CD14-positive monocyte (primary cell): ENCODE results near the gene TMEM174. TPM values are rescaled to one million over a fixed set of nuclear protein-coding genes. Genes with fewer than 3 reads are reported as not detected.
A peak's percentile ranks its signal among the peaks of the same experiment; 100 is the strongest.

Source experiments
- DNase-seq, 3 donors: peaks; one replicate each; pipeline ENCODE4 v3.0.0-alpha.2; 2011 to 2022
- H2AFZ ChIP-seq: 2 replicates; pipeline ENCODE4 v1.6.0; 2012; ENCODE audit warnings: mild to moderate bottlenecking, low read depth, low read length, inconsistent platforms; ENCODE audit not compliant: insufficient read depth, poor library complexity, severe bottlenecking
- H3K27ac ChIP-seq, 2 donors: 1 replicate in 1 of 2; 2 replicates in 1 of 2; pipeline ENCODE4 v1.5.1; 2012 to 2013; ENCODE audit warnings: low read length in 2 of 2, control low read depth in 1 of 2, inconsistent platforms in 1 of 2, low read depth in 1 of 2, mild to moderate bottlenecking in 1 of 2
- H3K27me3 ChIP-seq, 2 donors: one replicate each; pipeline versions ENCODE4 v1.6.0 to v1.6.1; 2011 to 2013; ENCODE audit warnings: low read length in 2 of 2; ENCODE audit not compliant: control insufficient read depth in 2 of 2, insufficient read depth in 2 of 2
- H3K36me3 ChIP-seq, 2 donors: replicated peaks in 1 of 2; 1 replicate in 1 of 2; 2 replicates in 1 of 2; pipeline versions ENCODE4 v1.5.1 to v1.6.1; 2012 to 2013; ENCODE audit warnings: low read length in 2 of 2, control low read depth in 1 of 2, inconsistent platforms in 1 of 2, mild to moderate bottlenecking in 1 of 2; ENCODE audit not compliant: insufficient read depth in 2 of 2, control insufficient read depth in 1 of 2
- H3K4me1 ChIP-seq, 2 donors: 1 replicate in 1 of 2; 2 replicates in 1 of 2; pipeline versions ENCODE4 v1.5.1 to v1.6.1; 2012 to 2013; ENCODE audit warnings: low read length in 2 of 2, control low read depth in 1 of 2, inconsistent platforms in 1 of 2, mild to moderate bottlenecking in 1 of 2, moderate library complexity in 1 of 2; ENCODE audit not compliant: insufficient read depth in 2 of 2, control insufficient read depth in 1 of 2
- H3K4me2 ChIP-seq: replicated peaks from 2 replicates; pipeline ENCODE3; 2012; ENCODE audit warnings: low read length, moderate library complexity, mild to moderate bottlenecking; ENCODE audit not compliant: poor library complexity, severe bottlenecking; ENCODE audit errors: extremely low read depth
- H3K4me3 ChIP-seq, 3 experiments: fragments of 200-600 bp in 1 of 3; sonication (generic) in 1 of 3; replicated peaks in 1 of 3; 1 replicate in 2 of 3; 2 replicates in 1 of 3; pipeline ENCODE4 v1.5.1; 2011 to 2013; ENCODE audit warnings: low read length in 3 of 3, mild to moderate bottlenecking in 3 of 3, control low read depth in 2 of 3, low read depth in 2 of 3, inconsistent platforms in 1 of 3, moderate library complexity in 1 of 3
- H3K79me2 ChIP-seq: 2 replicates; pipeline ENCODE4 v1.6.0; 2012; ENCODE audit warnings: mild to moderate bottlenecking, control low read depth, inconsistent platforms, low read length, moderate library complexity; ENCODE audit not compliant: insufficient read depth
- H3K9ac ChIP-seq: 2 replicates; pipeline ENCODE4 v1.6.0; 2017; ENCODE audit warnings: low read length, mild to moderate bottlenecking; ENCODE audit not compliant: insufficient read depth, poor library complexity, severe bottlenecking
- H3K9me3 ChIP-seq, 2 donors: replicated peaks in 1 of 2; 1 replicate in 1 of 2; 2 replicates in 1 of 2; pipeline versions ENCODE4 v1.5.1 to v1.6.1; 2012 to 2013; ENCODE audit warnings: low read length in 2 of 2, control low read depth in 1 of 2; ENCODE audit not compliant: control insufficient read depth in 1 of 2, insufficient read depth in 1 of 2
- H4K20me1 ChIP-seq: 2 replicates; pipeline ENCODE4 v1.6.0; 2012; ENCODE audit warnings: mild to moderate bottlenecking, low read length, control low read depth, moderate library complexity; ENCODE audit not compliant: insufficient read depth
- H3K27ac Mint-ChIP-seq, 7 donors: one replicate each; pipeline ENCODE4 v1.8.0; 2020; ENCODE audit warnings: mild to moderate bottlenecking in 7 of 7, mixed read lengths in 7 of 7, moderate library complexity in 6 of 7, inconsistent platforms in 2 of 7
- H3K27me3 Mint-ChIP-seq, 3 donors: one replicate each; pipeline ENCODE4 v1.8.0; 2021 to 2022; ENCODE audit warnings: low read depth in 3 of 3, mild to moderate bottlenecking in 3 of 3, mixed read lengths in 3 of 3, moderate library complexity in 3 of 3, inconsistent platforms in 1 of 3
- H3K36me3 Mint-ChIP-seq, 2 donors: one replicate each; pipeline ENCODE4 v1.8.0; 2020; ENCODE audit warnings: mixed read lengths in 2 of 2, inconsistent platforms in 1 of 2, mild to moderate bottlenecking in 1 of 2
- H3K4me1 Mint-ChIP-seq: one replicate; pipeline ENCODE4 v1.8.0; 2020; ENCODE audit warnings: mild to moderate bottlenecking, mixed read lengths
- H3K4me3 Mint-ChIP-seq, 2 donors: one replicate each; pipeline ENCODE4 v1.8.0; 2020; ENCODE audit warnings: mild to moderate bottlenecking in 2 of 2, mixed read lengths in 2 of 2, moderate library complexity in 1 of 2
- H3K9me3 Mint-ChIP-seq, 7 donors: one replicate each; pipeline ENCODE4 v1.8.0; 2020 to 2022; ENCODE audit warnings: mixed read lengths in 7 of 7, mild to moderate bottlenecking in 6 of 7, moderate library complexity in 6 of 7, inconsistent platforms in 2 of 7
- WGBS: methylation state at CpG from one replicate; pipeline ENCODE4 v1.1.5; 2013; ENCODE audit warnings: missing lambda C conversion rate; ENCODE audit not compliant: insufficient coverage; 5-methylcytosine and 5-hydroxymethylcytosine counted together
- intact Hi-C, 2 donors: fragments of 100-400 bp; cut with micrococcal nuclease; formaldehyde crosslinking; loops; one replicate each; pipeline versions ENCODE4 v1.15.0 to v1.15.1; 2023
- polyA plus RNA-seq, 3 donors: library from polyadenylated mRNA; depleted of rRNA in 1 of 3; unstranded in 2 of 3; stranded (reverse) in 1 of 3; fragments of 300-500 nt in 2 of 3; fragments of >200 nt in 1 of 3; fragmentation: Illumina TruSeq in 2 of 3; gene quantifications; 1 replicate in 2 of 3; 2 replicates in 1 of 3; pipeline ENCODE4 v1.2.3, GENCODE V29; 2012 to 2021
- TF ChIP-seq, protein P1 (sequence below): fragments of 200-600 bp; IDR thresholded peaks from one replicate; pipeline ENCODE4 v1.8.0; 2022; ENCODE audit warnings: antibody characterized with exemption, mild to moderate bottlenecking

The TMEM174 gene
- polyA plus RNA-seq, 3 donors, result not detected

DNA sequence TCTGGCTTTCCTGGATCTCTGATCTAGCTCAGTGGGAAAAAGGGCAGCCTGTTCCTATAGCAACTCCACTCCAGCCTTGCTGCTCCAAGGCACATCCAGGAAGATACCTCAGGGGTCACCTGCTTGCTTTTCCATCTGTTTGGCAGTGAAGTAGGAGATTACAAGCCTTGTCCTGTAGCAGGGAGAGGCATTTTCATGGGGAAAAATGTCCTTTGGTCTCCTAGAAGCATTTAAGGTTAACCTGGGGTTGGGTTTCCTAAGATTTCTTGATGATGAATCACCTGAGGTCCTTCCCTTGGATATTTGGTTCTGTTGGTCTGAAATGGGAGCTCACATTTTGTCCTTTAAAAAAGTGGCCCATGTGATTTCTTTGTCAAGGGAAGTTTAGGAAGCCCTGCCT lies 1.5 kb upstream of the TMEM174 start:
- no peak overlapping the region for H3K4me2 ChIP-seq
- H3K79me2 ChIP-seq, result no peaks in the 10 kb centered on the region
- peaks cover 5 to 17% of the 10 kb centered on the region in 2 donors for H3K9me3 ChIP-seq
- H2AFZ ChIP-seq, result no peak overlapping the region
- no peak overlapping the region for H3K4me3 ChIP-seq
- H4K20me1 ChIP-seq, result no peaks in the 10 kb centered on the region
- no peaks in the 10 kb centered on the region for H3K36me3 Mint-ChIP-seq
- H3K27ac Mint-ChIP-seq, result no peak overlapping the region
- no peaks in the 10 kb centered on the region for H3K36me3 ChIP-seq
- intact Hi-C loops, result no loop called here
- no peak overlapping the region for H3K27ac ChIP-seq
- H3K9me3 Mint-ChIP-seq, result peaks cover 0 to 15% (median 7%) of the 10 kb centered on the region in 7 donors
- H3K4me3 Mint-ChIP-seq, result peak overlapping the region in 1 of 2 donors; percentile 47
- TF ChIP-seq, protein P1, sequence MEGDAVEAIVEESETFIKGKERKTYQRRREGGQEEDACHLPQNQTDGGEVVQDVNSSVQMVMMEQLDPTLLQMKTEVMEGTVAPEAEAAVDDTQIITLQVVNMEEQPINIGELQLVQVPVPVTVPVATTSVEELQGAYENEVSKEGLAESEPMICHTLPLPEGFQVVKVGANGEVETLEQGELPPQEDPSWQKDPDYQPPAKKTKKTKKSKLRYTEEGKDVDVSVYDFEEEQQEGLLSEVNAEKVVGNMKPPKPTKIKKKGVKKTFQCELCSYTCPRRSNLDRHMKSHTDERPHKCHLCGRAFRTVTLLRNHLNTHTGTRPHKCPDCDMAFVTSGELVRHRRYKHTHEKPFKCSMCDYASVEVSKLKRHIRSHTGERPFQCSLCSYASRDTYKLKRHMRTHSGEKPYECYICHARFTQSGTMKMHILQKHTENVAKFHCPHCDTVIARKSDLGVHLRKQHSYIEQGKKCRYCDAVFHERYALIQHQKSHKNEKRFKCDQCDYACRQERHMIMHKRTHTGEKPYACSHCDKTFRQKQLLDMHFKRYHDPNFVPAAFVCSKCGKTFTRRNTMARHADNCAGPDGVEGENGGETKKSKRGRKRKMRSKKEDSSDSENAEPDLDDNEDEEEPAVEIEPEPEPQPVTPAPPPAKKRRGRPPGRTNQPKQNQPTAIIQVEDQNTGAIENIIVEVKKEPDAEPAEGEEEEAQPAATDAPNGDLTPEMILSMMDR, result no peak
- H3K9ac ChIP-seq, result no peak overlapping the region
- H3K4me1 ChIP-seq, result no peaks in the 10 kb centered on the region
- H3K27me3 ChIP-seq, result peaks cover 92 to 97% of the 10 kb centered on the region in 2 donors
- H3K27me3 Mint-ChIP-seq, result peaks cover 67 to 90% (median 68%) of the 10 kb centered on the region in 3 donors
- DNase-seq, result no peak
- peaks cover 2% of the 10 kb centered on the region for H3K4me1 Mint-ChIP-seq

DNA sequence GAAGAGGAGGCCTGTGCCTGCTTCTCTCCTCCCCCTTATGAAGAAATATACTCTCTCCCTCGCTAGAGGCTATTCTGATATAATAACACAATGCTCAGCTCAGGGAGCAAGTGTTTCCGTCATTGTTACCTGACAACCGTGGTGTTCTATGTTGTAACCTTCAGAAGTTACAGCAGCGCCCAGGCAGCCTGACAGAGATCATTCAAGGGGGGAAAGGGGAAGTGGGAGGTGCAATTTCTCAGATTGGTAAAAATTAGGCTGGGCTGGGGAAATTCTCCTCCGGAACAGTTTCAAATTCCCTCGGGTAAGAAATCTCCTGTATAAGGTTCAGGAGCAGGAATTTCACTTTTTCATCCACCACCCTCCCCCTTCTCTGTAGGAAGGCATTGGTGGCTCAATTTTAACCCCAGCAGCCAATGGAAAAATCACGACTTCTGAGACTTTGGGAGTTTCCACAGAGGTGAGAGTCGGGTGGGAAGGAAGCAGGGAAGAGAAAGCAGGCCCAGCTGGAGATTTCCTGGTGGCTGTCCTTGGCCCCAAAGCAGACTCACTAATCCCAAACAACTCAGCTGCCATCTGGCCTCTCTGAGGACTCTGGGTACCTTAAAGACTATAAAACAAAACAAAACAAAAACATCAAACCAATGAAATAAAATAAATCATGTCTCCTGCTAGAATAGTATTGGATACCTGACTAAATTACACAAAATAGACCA lies 1.3 kb downstream of the TMEM174 start:
- no peak overlapping the region for H3K4me2 ChIP-seq
- intact Hi-C loops, result no loop called here
- no CpG with 5 or more reads among the region's 8 CpGs for WGBS

More for the DNA sequence above, 1.3 kb downstream of the TMEM174 start:
- H3K36me3 ChIP-seq, result no peaks in the 10 kb centered on the region
- TF ChIP-seq, protein P1, result no peak
- H3K27me3 Mint-ChIP-seq, result peaks cover 70 to 93% (median 73%) of the 10 kb centered on the region in 3 donors
- H3K4me1 Mint-ChIP-seq, result peaks cover 2% of the 10 kb centered on the region
- no peak overlapping the region for H3K27ac ChIP-seq
- no peaks in the 10 kb centered on the region for H3K4me1 ChIP-seq
- H4K20me1 ChIP-seq, result no peaks in the 10 kb centered on the region
- H3K36me3 Mint-ChIP-seq, result no peaks in the 10 kb centered on the region
- no peak overlapping the region for H3K27ac Mint-ChIP-seq
- no peak overlapping the region for H3K9ac ChIP-seq
- peak overlapping the region in 1 of 2 donors; percentile 41 for H3K4me3 Mint-ChIP-seq
- H3K9me3 Mint-ChIP-seq, result peaks cover 0 to 15% (median 7%) of the 10 kb centered on the region in 7 donors
- H3K27me3 ChIP-seq, result peaks cover 81 to 94% of the 10 kb centered on the region in 2 donors
- no peaks in the 10 kb centered on the region for H3K79me2 ChIP-seq
- no peak overlapping the region for H2AFZ ChIP-seq
- DNase-seq, result no peak
- H3K9me3 ChIP-seq, result peaks cover 5 to 17% of the 10 kb centered on the region in 2 donors
- H3K4me3 ChIP-seq, result no peak overlapping the region
